ENCODE data around the gene RNPS1.

DNA sequence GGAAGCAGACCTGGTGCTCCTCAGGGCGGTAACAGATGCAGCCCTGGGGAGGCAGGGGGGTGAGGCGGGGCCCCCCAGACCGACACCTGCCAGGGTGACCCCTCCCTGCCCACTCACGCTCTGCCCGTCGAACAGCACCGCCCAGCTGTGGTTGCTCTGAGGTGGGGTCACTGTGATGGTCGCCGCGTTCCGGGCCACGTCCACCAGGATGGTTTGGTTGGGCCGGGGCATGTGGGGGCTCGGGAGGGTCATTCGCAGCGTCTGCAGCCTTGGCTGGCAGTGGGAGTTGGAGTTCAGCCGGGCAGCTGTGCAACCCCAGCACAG, 58.0 kb downstream of the RNPS1 start:
- TF ChIP-seq, protein P1, sequence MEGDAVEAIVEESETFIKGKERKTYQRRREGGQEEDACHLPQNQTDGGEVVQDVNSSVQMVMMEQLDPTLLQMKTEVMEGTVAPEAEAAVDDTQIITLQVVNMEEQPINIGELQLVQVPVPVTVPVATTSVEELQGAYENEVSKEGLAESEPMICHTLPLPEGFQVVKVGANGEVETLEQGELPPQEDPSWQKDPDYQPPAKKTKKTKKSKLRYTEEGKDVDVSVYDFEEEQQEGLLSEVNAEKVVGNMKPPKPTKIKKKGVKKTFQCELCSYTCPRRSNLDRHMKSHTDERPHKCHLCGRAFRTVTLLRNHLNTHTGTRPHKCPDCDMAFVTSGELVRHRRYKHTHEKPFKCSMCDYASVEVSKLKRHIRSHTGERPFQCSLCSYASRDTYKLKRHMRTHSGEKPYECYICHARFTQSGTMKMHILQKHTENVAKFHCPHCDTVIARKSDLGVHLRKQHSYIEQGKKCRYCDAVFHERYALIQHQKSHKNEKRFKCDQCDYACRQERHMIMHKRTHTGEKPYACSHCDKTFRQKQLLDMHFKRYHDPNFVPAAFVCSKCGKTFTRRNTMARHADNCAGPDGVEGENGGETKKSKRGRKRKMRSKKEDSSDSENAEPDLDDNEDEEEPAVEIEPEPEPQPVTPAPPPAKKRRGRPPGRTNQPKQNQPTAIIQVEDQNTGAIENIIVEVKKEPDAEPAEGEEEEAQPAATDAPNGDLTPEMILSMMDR (IDR thresholded peaks at IDR 0.05; ENCODE audit: borderline replicate concordance, extremely low read depth, low read length, poor library complexity, severe bottlenecking), result no peak
- TF ChIP-seq EZH2 (IDR thresholded peaks at IDR 0.05; ENCODE audit: borderline replicate concordance, low read depth, low read length, severe bottlenecking), result no peak

All from DND-41 (cell line).